IPS-20b (cell line): ENCODE results near the gene LRBA.

Experiments
- H3K27ac ChIP-seq: one replicate; pipeline ENCODE4 v1.5.1; 2013; ENCODE audit warnings: low read length
- H3K27me3 ChIP-seq: 2 replicates; pipeline ENCODE4 v1.6.1; 2013; ENCODE audit warnings: mild to moderate bottlenecking, low read length, inconsistent platforms; ENCODE audit not compliant: insufficient read depth
- H3K36me3 ChIP-seq: 2 replicates; pipeline ENCODE4 v1.6.1; 2013; ENCODE audit warnings: low read depth, mild to moderate bottlenecking, inconsistent platforms, low read length, moderate library complexity; ENCODE audit not compliant: insufficient read depth
- H3K4me1 ChIP-seq: 2 replicates; pipeline ENCODE4 v1.6.1; 2013; ENCODE audit warnings: mild to moderate bottlenecking, control low read depth, inconsistent platforms, low read length, moderate library complexity; ENCODE audit not compliant: insufficient read depth
- H3K4me3 ChIP-seq: 2 replicates; pipeline ENCODE4 v1.5.1; 2013; ENCODE audit warnings: mild to moderate bottlenecking, low read length, inconsistent platforms
- H3K9ac ChIP-seq: 2 replicates; pipeline ENCODE4 v1.6.1; 2013; ENCODE audit warnings: low read depth, mild to moderate bottlenecking, inconsistent platforms, low read length, moderate library complexity
- H3K9me3 ChIP-seq: 2 replicates; pipeline ENCODE4 v1.6.1; 2013; ENCODE audit warnings: mild to moderate bottlenecking, low read depth, low read length, inconsistent platforms; ENCODE audit not compliant: insufficient read depth

The LRBA gene

DNA sequence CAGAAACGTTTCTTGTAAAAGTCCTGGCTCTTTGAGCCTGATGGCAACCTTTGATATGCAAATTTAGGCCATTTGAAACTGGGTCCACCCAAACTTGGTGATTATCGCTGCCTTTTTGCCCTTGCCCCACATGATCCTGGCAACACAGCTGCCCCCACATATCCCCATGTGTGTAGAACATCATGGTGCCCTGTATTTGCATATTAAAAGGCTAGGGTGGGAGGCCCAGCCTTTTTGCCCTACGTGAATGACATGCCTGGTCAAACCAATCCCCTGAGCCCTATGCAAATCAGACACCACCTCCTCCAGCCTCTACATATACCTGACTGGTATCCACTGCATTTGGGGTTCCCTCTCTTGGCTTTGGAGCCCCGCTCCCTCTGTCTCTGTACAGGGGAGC is 230.8 kb downstream of the LRBA start:
- no peaks in the 10 kb centered on the region for H3K9me3 ChIP-seq
- no peak overlapping the region for H3K9ac ChIP-seq
- H3K4me3 ChIP-seq, result no peak overlapping the region
- no peaks in the 10 kb centered on the region for H3K27me3 ChIP-seq
- no peaks in the 10 kb centered on the region for H3K36me3 ChIP-seq
- no peak overlapping the region for H3K27ac ChIP-seq
- H3K4me1 ChIP-seq, result peaks cover 7% of the 10 kb centered on the region; the same call in 1 of the 2 replicates

DNA sequence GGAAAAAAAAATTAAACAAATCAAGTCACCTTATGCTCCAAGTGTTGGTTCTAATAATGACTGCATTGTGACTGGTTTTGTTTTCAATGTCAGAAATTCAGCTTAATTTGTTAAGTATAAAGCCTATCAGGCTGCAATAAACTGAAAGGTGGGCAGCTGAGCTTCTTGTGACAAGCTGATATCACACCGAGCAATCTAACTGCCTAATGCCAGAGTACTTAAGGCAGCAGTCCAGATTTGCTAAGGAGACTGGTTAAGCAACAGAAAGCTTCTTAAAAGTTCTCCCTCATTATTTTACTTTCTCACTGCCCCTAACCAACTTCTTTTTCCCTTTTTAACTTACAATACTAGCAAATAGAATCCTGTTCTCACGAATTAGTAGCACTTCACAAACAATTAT is 232.2 kb downstream of the LRBA start:
- Histone ChIP-seq H3K27me3 (no peaks in the 10 kb centered on the region), H3K4me3 (no peak overlapping the region), H3K9me3 (no peaks in the 10 kb centered on the region), H3K27ac (no peak overlapping the region), H3K36me3 (no peaks in the 10 kb centered on the region), H3K4me1 (peaks cover 6% of the 10 kb centered on the region; the same call in 1 of the 2 replicates), H3K9ac (no peak overlapping the region)

DNA sequence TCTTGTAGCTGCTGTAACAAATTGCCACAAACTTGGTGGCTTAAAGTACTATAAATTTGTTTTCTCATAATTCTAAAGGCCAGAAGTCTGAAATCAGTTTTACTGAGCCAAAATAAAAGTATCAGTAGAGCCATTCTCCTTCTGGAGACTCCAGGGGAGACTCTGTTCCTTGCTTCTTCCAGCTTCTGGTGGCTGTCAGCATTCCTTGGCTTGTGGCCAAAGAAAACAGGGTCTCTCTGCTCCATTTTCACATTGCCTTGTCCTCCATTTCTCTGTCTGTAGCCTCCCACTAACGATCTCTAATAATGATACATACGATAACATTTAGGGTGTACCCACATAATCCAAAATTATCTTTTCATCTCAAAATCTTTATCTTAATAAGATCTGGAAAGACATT is 232.8 kb downstream of the LRBA start:
- Histone ChIP-seq H3K27ac (no peak overlapping the region), H3K36me3 (no peaks in the 10 kb centered on the region), H3K9me3 (no peaks in the 10 kb centered on the region), H3K27me3 (no peaks in the 10 kb centered on the region), H3K4me1 (peaks cover 6% of the 10 kb centered on the region; the same call in 1 of the 2 replicates), H3K4me3 (no peak overlapping the region), H3K9ac (no peak overlapping the region)

DNA sequence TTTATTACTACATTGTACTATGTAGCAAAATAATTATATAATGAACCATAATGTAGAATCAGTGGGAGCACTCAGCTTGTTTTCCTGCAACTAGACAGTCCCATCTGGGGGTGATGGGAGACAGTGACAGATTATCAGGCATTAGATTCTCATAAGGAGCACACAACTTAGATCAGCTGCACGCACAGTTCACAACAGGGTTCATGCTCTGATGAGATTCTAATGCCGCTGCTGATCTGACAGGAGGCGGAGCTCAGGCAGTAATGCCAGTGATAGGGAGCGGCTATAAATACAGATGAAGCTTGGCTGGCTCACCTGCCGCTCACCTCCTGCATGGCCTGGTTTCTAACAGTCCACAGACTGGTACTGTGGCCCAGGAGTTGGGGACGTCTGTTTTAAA is 233.9 kb downstream of the LRBA start:
- H3K27me3 ChIP-seq, result no peaks in the 10 kb centered on the region
- no peak overlapping the region for H3K27ac ChIP-seq
- no peaks in the 10 kb centered on the region for H3K9me3 ChIP-seq
- no peaks in the 10 kb centered on the region for H3K36me3 ChIP-seq
- H3K9ac ChIP-seq, result no peak overlapping the region
- peaks cover 6% of the 10 kb centered on the region; the same call in 1 of the 2 replicates for H3K4me1 ChIP-seq
- H3K4me3 ChIP-seq, result no peak overlapping the region

DNA sequence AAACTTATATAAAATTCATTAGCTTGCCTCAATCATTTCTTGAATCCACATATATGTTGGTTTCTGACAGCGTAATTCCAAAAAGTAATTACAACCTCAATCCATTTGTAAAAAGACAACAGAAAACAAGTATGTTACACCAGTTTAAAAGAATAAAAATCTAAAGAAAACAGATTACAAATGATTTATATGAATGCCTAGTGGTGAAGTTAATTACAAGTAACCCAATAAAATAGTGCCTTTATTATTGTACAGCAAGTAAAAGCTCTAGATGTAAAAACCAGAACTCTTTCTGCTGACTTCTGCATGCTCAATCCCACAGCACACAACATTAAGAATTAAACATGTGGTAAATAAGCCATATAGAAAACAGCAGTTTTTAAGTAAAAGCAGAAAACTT is 235.4 kb downstream of the LRBA start:
- Histone ChIP-seq H3K36me3 (no peaks in the 10 kb centered on the region), H3K4me3 (no peak overlapping the region), H3K9ac (no peak overlapping the region), H3K27me3 (no peaks in the 10 kb centered on the region), H3K9me3 (no peaks in the 10 kb centered on the region), H3K4me1 (peaks cover 6% of the 10 kb centered on the region; the same call in 1 of the 2 replicates), H3K27ac (no peak overlapping the region)

DNA sequence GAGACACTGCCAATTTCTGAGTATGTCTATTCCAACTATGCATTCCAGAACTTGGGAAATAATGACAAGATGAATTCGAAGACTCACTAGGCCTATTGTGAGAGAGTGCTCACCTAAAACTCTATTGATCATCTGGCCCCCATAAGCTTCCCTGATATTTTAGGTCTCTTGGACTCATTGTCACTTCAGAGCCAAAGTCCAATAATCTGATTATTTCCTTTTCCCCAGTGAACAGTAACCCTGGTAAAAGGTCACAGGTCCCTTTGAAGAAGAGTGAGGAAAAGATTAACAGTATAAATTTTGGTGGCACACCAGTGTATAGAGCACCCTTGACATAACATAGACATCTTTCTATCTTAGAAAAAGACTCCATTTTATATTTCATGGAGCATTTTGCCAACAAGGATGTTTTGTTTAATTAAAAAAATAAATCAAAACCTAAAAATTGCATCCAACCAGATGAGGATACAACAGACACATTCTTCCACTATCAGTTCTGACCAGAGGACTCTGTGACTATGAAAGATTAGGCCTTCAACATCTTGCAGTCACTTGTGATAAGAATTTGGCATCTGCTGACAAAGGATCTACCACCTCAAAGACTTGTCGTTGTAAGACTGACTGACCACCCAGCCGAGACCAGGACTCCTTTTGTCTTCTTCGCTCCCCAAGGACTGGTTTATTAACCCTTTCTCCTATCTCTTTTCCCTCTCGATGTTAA is 241.2 kb downstream of the LRBA start:
- Histone ChIP-seq H3K9me3 (no peaks in the 10 kb centered on the region), H3K4me1 (no peaks in the 10 kb centered on the region), H3K27ac (no peak overlapping the region), H3K36me3 (no peaks in the 10 kb centered on the region), H3K4me3 (no peak overlapping the region), H3K27me3 (no peaks in the 10 kb centered on the region), H3K9ac (no peak overlapping the region)

DNA sequence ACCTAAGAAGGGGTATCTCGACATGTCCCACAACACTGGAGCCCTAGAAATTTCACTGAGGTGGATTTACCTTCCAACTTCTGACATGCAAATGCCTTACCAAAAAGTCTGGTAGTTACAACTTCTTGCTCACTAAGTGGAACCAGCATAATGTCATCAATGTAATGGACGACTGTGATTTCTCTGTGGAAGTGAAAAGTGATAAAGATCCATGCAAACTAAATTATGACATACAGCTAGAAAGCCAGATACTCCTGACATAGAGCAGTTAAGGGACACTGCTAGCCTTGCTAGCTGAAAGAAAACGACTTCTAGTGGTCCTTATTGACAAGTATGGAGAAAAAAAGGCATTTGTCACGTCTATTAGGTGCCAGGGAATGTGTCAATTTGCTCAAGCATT is 242.1 kb downstream of the LRBA start:
- Histone ChIP-seq H3K36me3 (no peaks in the 10 kb centered on the region), H3K9ac (no peak overlapping the region), H3K4me3 (no peak overlapping the region), H3K27ac (no peak overlapping the region), H3K27me3 (no peaks in the 10 kb centered on the region), H3K9me3 (no peaks in the 10 kb centered on the region), H3K4me1 (no peaks in the 10 kb centered on the region)

DNA sequence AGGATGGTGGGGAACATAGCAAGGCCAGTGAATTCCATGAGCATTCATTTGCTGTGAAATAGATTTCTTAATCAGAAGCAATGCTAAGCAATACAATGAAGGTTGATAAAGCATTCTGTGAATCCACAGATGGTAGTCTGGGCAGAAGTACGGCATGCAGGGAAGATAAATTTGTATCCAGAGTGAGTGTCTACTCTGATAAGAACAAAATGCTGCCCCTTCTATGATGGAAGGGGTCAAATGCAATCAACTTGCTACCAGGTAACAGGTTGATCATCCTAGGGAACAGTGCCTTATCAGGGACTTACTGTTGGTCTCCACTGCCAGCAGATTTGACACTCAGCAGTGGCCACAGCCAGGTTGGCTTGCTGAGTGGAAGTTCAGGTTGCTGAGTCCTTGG is 243.7 kb downstream of the LRBA start:
- H3K4me3 ChIP-seq, result no peak overlapping the region
- H3K27me3 ChIP-seq, result no peaks in the 10 kb centered on the region
- H3K4me1 ChIP-seq, result no peaks in the 10 kb centered on the region
- no peak overlapping the region for H3K27ac ChIP-seq
- no peaks in the 10 kb centered on the region for H3K9me3 ChIP-seq
- H3K36me3 ChIP-seq, result no peaks in the 10 kb centered on the region
- H3K9ac ChIP-seq, result no peak overlapping the region

DNA sequence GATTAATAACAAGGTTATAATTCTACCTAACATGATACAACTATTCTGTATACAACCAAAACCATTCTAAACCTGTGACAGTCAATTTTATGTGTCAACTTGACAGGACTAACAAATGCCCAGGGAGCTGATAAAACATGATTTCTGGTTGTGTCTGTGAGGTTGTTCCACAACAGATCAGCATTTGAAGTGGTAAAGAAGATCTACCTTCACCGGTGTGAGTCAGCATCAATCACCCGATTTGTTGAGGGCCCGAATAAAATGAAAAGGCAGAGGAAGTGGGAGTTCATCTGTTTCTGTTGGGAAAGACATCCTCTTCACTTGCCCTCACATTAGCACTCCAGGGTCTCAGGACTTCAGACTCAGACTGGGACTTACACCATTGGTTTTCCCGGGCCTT is 245.2 kb downstream of the LRBA start:
- H3K9me3 ChIP-seq, result no peaks in the 10 kb centered on the region
- no peak overlapping the region for H3K9ac ChIP-seq
- H3K27ac ChIP-seq, result no peak overlapping the region
- no peaks in the 10 kb centered on the region for H3K4me1 ChIP-seq
- no peaks in the 10 kb centered on the region for H3K27me3 ChIP-seq
- no peak overlapping the region for H3K4me3 ChIP-seq
- no peaks in the 10 kb centered on the region for H3K36me3 ChIP-seq

DNA sequence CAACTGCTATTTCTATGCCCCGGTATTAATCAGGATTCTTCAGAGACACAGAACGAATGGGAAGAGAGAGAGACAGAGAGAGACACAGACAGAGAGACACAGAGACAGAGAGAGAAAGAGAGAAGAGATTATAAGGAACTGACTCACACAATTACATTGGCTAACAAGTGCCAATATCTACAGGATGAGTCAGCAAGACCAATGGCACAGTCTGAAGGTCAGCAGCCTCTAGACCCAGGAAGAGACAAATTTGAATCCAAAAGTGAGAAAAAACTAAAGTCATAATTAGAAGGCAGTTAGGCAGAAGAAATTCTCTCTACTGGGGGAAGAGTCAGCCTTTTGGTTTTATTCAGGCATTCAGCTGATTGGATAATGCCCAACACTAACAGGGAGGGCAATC is 245.8 kb downstream of the LRBA start:
- Histone ChIP-seq H3K27ac (no peak overlapping the region), H3K4me3 (no peak overlapping the region), H3K9ac (no peak overlapping the region), H3K27me3 (no peaks in the 10 kb centered on the region), H3K36me3 (no peaks in the 10 kb centered on the region), H3K9me3 (no peaks in the 10 kb centered on the region), H3K4me1 (no peaks in the 10 kb centered on the region)

DNA sequence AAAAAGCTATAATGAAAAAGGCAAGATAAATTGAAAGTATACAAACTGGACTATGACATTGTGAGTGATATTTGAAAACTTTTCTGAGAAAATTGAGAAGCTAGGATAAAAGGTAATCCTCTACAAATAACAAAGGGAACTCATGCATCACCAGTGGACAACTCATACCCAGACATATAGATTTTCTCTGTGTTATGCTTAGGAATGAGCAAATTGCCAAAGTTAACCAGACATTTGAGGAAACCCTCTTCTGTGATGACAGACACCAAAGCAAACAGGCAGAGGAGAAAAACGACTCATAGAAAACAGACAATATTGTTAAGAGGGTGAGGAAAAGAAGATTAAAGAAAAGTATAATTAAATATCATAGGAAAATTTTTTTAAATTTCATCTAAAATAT is 246.6 kb downstream of the LRBA start:
- H3K36me3 ChIP-seq, result no peaks in the 10 kb centered on the region
- H3K9me3 ChIP-seq, result no peaks in the 10 kb centered on the region
- no peak overlapping the region for H3K4me3 ChIP-seq
- no peaks in the 10 kb centered on the region for H3K27me3 ChIP-seq
- H3K9ac ChIP-seq, result no peak overlapping the region
- H3K27ac ChIP-seq, result no peak overlapping the region
- H3K4me1 ChIP-seq, result no peaks in the 10 kb centered on the region

DNA sequence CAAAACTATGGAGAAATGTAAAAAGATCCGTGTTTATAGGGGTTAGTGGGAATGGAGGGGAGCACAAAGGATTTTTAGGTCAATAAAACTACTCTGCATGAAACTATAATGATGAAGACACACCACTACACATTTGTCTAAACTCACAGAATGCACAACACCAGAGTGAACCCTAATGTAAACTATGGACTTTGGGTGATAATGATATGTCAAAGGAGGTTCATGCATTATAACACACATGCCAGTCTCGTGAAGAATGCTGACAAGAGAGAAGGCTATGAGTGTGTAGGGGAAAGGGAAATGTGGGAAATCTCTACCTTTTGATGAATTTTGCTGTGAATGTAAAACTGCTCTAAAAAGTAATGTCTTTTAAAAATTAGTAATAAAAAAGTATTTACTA is 249.9 kb downstream of the LRBA start:
- Histone ChIP-seq H3K9ac (no peak overlapping the region), H3K27ac (no peak overlapping the region), H3K9me3 (no peaks in the 10 kb centered on the region), H3K4me1 (no peaks in the 10 kb centered on the region), H3K36me3 (no peaks in the 10 kb centered on the region), H3K4me3 (no peak overlapping the region), H3K27me3 (no peaks in the 10 kb centered on the region)
